NCI-H2081 (cell line): ENCODE measurements around the gene PRSS57.
"Not testable (repeated sequence)": the region's sequence is repeated elsewhere in the genome, so short reads cannot be mapped to it uniquely, and the experiment has no call there.

Experiments used
- DNase-seq, 2 experiments: peaks; one replicate each; lab custom pipeline; 2025; lab: John Stamatoyannopoulos, UW

The PRSS57 gene

GRCh38 chr19:674282-675151, 20.7 kb downstream of the PRSS57 start:
- no peak for DNase-seq

GRCh38 chr19:670609-671075, 24.6 kb downstream of the PRSS57 start:
- DNase-seq: no peak

DNA sequence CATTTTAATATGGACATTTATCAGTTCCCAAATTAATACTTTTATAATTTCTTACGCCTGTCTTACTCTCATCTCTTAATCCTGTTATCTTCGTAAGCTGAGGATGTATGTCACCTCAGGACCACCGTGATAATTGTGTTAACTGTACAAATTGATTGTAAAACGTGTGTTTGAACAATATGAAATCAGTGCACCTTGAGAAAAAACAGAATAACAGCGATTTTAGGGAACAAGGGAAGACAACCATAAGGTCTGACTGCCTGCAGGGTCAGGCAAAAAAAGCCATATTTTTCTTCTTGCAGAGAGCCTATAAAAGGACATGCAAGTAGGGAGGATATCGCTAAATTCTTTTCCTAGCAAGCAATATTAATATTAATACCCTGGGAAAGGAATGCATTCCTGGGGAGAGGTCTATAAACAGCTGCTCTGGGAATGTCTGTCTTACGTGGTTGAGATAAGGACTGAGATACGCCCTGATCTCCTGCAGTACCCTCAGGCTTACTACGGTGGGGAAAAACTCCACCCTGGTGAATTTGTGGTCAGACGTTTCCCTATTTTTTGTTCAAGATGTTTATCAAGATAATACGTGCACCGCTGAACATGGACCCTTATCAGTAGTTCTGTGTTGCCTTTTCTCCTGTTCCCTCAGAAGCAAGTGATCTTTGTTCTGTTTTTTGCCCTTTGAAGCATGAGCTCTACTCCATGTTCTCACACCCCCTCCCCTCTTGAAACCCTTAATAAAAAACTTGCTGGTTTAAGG, 26.4 kb downstream of the PRSS57 start:
- DNase-seq: not testable (repeated sequence)

GRCh38 chr19:666985-667573, 28.2 kb downstream of the PRSS57 start:
- DNase-seq: not testable (repeated sequence)

DNA sequence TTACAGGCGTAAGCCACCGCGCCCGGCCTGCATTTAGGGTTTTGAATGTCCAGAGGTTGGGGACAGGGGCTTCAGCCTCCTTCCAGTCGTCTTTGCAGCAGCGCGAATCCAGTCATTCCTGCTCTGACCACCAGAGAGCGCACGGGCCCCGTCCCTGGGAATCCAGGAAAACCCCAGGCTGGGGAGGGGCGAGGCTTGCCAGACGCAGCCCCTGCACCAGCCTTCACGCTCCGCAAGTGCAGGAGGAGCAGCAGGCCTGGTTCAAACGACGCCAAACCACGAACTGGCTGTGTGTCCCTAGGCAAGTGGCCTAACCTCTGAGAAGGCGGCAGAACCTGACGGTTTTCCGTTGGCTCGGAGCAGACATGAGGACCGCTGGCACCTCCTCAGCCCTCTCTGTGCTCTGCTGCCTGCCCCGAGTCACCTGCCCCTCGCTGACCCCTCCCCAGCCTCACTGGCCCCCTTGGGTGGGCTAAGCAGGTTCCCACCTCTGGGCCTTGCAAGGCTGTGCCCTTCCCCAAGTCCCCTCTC, 30.3 kb downstream of the PRSS57 start:
- peak; percentile 80 to 81 for DNase-seq

- DNase-seq: no peak
These were observed 31.6 kb downstream of the PRSS57 start for GRCh38 chr19:663682-664117.

- peak; percentile 92 for DNase-seq
These were observed 32.1 kb downstream of the PRSS57 start, which contains the start of gene RNF126 for GRCh38 chr19:662962-663681. TSS of gene RNF126 (minus strand) at chr19:663214. CDS start at chr19:663121, 93 bp downstream.

- DNase-seq: peak; percentile 35 to 65
These were observed 32.9 kb downstream of the PRSS57 start for GRCh38 chr19:662207-662961.

GRCh38 chr19:661427-662196, 33.6 kb downstream of the PRSS57 start:
- DNase-seq: no peak

- no peak for DNase-seq
These were observed 34.3 kb downstream of the PRSS57 start for GRCh38 chr19:660793-661426.

DNA sequence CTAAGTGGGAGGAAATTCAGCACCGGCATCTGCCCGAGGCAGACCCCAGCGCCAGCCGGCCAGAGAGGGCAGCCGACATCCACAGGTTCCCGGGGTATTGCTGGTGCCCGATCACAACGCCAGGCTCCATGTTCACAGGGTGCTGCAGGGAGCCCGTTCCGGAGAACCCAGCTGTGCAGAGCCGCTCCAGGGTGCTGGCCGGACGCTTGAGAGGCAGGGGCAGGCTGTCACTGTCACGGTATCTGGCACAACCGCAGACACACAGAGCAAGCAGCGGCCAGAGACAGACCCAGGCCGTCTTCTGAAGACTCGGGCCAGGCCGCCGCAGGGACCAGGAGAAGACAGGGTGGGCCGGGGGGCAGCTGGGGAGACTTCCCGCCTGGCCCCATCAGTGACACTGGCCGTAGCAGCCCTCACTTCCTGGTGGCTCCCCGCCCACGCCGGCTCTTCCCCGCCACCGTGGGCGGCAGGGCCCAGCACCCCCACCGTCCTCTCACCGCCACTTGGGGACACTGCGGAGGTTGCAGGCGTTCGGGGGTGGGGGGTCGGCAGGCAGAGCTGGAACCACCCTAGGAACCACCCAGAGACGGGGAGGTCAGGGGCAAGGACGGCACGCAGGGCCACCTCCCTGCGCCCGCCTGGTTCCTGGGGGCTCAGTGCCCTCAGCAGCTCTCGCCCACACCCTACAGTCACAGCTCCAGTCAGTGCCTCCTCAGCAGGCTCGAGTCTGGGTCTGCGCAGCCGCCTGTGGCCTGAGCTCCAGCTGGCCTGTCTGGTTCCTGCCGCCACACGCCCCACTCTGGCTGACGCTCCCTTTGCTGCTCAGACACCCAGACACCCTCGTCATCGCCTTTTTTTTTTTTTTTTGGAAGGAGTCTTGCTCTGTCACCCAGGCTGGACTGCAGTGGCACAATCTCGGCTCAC, 36.1 kb downstream of the PRSS57 start:
- no peak for DNase-seq

DNA sequence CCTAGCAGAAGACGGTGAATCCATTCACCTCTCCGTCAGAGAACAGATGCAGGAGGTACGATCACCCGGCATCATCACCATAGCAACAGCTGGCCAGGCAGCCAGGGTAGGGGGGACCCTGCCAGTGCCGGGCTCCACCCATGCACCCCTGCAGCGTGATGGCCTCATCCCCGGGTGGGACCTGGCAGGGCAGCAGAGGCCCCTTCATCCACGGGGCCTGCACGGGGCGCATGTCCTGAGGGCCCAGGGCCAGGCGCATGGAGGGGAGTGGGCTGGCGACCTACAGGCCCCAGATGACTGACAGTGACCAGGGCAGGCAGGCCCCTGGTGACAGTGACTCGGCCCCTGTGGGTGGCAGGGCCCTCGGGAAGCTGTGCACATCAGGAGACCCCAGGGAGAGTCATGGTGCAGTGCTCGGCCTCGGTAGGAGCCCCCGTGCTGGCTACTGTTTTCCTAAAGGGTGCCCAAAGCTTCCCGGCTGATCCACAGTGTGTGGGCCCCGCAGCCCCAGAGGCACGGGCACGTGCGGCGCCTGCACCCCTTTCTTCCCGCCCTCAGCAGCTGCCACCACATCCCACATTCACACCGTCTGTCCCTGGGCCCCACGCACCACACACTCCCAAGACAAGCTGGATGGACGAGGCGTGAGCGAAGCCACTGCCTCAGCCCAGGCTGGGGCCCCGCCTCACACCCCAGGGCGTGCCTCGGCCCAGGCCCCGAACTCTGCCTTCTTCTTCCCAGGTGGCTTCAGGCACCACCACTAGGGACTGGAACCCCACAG, 37.0 kb downstream of the PRSS57 start:
- DNase-seq: no peak

GRCh38 chr19:657611-658010, 37.6 kb downstream of the PRSS57 start:
- no peak for DNase-seq

- DNase-seq: no peak
These were observed 38.3 kb downstream of the PRSS57 start for GRCh38 chr19:656751-657559.

DNA sequence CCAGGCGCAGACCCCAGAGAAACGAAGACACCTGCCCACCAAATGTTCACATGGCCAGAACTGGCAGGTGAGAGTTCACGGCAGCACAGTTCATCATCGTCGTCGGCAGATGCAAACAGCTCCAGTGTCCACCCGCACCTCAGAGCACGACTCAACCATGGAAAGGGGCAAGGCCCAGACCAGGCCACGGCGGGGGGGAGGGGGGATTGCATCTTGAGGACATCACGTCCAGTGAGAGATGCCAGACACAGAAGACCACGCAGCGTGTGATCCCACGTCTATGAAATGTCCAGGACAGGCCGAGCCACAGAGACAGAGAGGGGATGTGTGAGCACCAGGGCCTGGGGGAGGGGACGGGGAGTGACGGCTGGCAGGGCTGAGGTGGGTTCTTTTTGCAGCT, 39.6 kb downstream of the PRSS57 start:
- DNase-seq: no peak

DNA sequence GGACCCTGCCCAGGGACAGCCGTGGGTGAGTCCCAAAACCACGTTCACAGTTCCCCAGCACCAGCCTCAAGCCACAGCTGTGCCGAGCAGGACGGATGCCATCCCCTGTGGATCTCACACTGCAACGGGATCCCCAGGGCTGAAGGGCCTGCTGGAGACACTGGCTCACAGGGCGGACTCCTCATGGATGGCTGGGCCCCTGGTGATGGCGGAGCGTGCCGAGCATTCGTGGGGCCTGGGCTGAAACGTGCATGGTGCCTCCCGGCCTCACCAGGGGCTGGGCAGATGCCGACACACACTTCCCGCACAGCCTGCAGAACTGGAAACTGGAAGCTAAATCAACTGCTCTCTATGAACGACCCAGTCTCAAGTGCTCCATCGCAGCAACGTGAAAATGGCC, 41.8 kb downstream of the PRSS57 start:
- no peak for DNase-seq
